ENCODE data around the gene FMOD.

Gene FMOD

DNA sequence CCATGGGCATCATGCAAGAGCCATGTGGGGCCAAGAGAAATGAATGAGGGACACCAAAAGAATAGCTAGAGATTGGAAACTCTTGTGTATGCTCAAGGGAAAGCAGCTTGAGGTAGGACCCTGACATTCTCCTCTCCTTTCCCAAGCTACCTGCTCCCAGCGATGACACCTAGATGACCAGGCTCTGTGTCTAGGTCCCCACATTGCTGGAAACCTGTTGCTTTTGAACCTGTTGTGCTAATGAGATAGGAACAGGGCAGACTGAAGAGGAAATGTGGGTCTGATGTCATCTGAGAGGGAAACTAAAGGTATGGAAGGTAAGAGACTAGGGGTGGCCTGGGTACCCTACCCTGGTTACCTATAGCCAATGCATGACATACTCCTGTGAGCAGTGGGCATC, 1.8 kb downstream of the FMOD start:
- Mint-ChIP-seq H3K4me3 (no peak overlapping the region), H3K4me1 (peaks cover 57% of the 10 kb centered on the region), H3K27me3 (ENCODE audit: low read depth, poor library complexity) (peaks cover 17% of the 10 kb centered on the region), H3K27ac (no peak overlapping the region), H3K9me3 (no peaks in the 10 kb centered on the region), H3K36me3 (ENCODE audit: low read depth) (peaks cover 5% of the 10 kb centered on the region)
- DNase-seq, result no peak
- TF ChIP-seq, protein P1, sequence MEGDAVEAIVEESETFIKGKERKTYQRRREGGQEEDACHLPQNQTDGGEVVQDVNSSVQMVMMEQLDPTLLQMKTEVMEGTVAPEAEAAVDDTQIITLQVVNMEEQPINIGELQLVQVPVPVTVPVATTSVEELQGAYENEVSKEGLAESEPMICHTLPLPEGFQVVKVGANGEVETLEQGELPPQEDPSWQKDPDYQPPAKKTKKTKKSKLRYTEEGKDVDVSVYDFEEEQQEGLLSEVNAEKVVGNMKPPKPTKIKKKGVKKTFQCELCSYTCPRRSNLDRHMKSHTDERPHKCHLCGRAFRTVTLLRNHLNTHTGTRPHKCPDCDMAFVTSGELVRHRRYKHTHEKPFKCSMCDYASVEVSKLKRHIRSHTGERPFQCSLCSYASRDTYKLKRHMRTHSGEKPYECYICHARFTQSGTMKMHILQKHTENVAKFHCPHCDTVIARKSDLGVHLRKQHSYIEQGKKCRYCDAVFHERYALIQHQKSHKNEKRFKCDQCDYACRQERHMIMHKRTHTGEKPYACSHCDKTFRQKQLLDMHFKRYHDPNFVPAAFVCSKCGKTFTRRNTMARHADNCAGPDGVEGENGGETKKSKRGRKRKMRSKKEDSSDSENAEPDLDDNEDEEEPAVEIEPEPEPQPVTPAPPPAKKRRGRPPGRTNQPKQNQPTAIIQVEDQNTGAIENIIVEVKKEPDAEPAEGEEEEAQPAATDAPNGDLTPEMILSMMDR (IDR thresholded peaks at IDR 0.05), result no peak

DNA sequence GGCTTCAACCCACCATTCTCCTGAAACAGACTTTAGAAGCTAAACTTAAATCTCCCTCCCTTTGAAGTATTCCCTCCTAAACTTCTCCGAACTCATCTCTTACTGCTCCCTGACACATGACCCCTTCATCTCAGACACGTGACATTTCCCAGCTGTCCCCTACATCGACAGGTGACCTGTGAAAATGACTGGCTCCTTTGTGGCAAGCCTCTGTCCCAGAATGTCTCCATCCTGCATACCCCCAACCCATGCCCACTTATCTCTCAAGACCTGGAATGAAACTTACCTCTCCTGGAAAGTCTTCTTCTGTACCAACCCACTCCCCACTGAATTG, 4.2 kb downstream of the FMOD start:
- H3K4me3 Mint-ChIP-seq, result no peak overlapping the region
- peaks cover 5% of the 10 kb centered on the region for H3K36me3 Mint-ChIP-seq (ENCODE audit: low read depth)
- H3K27me3 Mint-ChIP-seq (ENCODE audit: low read depth, poor library complexity), result peaks cover 24% of the 10 kb centered on the region
- no peaks in the 10 kb centered on the region for H3K9me3 Mint-ChIP-seq
- H3K4me1 Mint-ChIP-seq, result peaks cover 80% of the 10 kb centered on the region
- TF ChIP-seq, protein P1 (IDR thresholded peaks at IDR 0.05), result no peak
- DNase-seq, result no peak
- no peak overlapping the region for H3K27ac Mint-ChIP-seq

DNA sequence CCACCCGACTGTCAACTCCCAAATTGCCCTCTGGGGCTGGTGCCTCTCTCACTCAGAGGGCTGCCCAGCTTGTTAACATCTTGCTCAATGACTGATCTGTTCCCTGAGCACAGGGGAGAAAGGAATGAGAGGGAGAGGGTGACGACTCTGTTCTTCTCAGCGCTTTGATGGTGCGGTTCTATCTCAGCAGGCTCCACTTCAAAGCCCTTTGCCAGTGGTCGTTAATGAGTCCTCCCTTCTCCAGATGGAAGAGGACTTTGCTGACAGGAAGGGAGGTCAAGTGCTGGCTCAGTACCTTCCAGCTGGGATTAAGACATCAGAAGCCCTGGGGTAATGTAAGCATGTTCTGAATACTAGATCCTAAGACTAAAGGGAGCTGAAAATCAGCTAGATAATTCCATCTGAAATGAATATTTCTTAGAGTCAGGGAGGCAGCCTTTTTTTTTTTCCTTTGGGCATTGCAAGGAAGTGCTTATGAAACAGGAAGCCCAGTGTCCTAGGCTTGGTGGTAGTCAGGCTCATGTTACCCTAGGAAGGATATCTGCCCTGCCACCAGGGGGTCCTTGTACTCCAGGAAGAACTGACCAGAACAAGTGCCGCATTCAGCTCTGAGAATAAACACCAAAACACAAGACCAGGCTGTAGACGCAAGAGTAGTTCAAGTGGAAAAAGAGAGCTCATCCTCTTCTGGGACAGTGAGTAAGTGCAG, 4.7 kb downstream of the FMOD start:
- DNase-seq, result no peak
- H3K9me3 Mint-ChIP-seq, result no peaks in the 10 kb centered on the region
- no peak overlapping the region for H3K27ac Mint-ChIP-seq
- H3K36me3 Mint-ChIP-seq (ENCODE audit: low read depth), result peaks cover 5% of the 10 kb centered on the region
- peaks cover 28% of the 10 kb centered on the region for H3K27me3 Mint-ChIP-seq (ENCODE audit: low read depth, poor library complexity)
- H3K4me3 Mint-ChIP-seq, result no peak overlapping the region
- peaks cover 78% of the 10 kb centered on the region for H3K4me1 Mint-ChIP-seq
- TF ChIP-seq, protein P1 (IDR thresholded peaks at IDR 0.05), result no peak

DNA sequence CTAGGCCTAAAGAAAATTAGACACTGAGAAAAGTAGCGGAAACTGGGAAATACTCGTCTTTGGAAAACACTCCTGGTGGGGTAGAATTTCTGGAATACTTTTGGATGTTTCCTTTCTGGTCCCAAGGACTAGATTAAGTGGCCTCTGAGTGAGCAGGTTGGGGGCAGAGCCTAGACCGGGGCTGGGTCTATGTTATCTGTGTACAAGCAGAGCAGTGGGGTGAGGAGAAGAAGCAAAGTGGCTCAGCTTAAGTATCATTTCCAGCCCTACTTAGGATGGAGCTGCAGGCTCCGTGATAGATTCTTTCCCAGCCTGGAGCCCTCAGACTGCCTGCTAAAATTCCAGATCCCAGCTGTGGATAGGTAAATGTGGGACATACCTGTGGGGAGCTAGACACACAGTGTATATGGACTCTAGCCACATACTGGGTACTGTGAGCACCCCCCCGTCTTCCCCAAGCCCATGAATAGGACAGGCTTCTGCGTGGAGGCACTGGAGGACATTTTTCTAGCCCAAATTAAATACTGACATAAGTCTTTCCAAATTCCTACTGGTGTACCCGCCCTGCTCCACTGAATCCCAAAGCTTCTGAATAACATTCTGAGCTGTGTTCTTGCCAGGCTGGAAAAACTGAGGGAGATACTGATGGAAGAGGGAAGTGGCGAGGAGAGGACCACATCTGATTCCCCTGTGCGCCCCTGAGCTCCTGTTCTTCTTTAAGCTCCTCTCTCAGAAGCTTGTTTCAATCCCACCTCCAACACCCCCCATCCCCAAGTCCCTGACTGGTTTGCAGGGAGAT, 6.8 kb downstream of the FMOD start:
- Mint-ChIP-seq H3K4me3 (no peak overlapping the region), H3K27me3 (ENCODE audit: low read depth, poor library complexity) (peaks cover 39% of the 10 kb centered on the region), H3K36me3 (ENCODE audit: low read depth) (peaks cover 5% of the 10 kb centered on the region), H3K27ac (no peak overlapping the region), H3K4me1 (peaks cover 76% of the 10 kb centered on the region), H3K9me3 (no peaks in the 10 kb centered on the region)
- DNase-seq, result no peak
- TF ChIP-seq, protein P1 (IDR thresholded peaks at IDR 0.05), result no peak

DNA sequence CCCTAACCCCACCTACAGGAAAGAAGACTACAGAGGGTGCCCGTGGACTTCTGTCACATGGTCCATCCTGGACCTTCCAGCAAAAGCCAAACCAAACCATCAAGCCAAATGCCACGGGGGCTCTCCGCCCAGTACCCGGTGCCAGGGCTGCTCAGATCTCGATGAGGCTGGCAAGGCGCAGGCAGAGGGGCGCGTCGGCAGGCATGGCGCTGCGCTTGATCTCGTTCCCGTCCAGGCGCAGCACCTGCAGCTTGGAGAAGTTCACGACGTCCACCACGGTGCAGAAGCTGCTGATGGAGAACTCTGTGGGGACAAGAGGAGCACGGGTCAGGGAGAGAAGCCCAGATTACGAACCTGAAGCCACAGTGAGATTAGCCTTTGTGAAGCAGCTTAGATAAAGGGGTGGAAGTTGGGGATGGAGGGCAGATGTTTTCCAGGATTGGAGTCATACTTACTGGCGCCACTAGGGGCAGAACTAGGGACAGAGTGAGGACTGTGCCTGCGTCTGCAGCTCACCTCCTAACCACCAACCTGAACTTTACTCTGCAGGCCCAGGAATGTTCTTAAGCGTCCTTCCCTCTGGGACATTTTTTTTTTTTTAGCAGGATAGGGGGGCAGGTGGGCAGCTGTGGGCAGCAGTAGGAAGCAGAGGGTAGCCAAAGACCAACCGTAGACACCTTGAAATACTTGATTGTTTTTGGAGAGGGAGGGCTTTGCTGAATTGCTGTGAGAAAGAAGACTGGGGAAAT, 8.6 kb downstream of the FMOD start:
- DNase-seq, result peak; percentile 77
- peaks cover 35% of the 10 kb centered on the region for H3K27me3 Mint-ChIP-seq (ENCODE audit: low read depth, poor library complexity)
- no peak overlapping the region for H3K27ac Mint-ChIP-seq
- no peaks in the 10 kb centered on the region for H3K9me3 Mint-ChIP-seq
- no peak overlapping the region for H3K4me3 Mint-ChIP-seq
- H3K4me1 Mint-ChIP-seq, result peaks cover 79% of the 10 kb centered on the region
- H3K36me3 Mint-ChIP-seq (ENCODE audit: low read depth), result no peaks in the 10 kb centered on the region
- TF ChIP-seq, protein P1 (IDR thresholded peaks at IDR 0.05), result peak; percentile 74
